ENCODE results near the gene MGAT3. TPM values are rescaled to one million over a fixed set of nuclear protein-coding genes. Genes with fewer than 3 reads are reported as not detected.
A peak's percentile ranks its signal among the peaks of the same experiment; 100 is the strongest.

The MGAT3 gene
- total RNA-seq, 1 donor = not detected

GRCh38 chr22:39471381-39472141, 14.7 kb downstream of the MGAT3 start:
- Histone ChIP-seq H3K4me2 (ENCODE audit: insufficient read depth, low read length) (peak overlapping the region; percentile 29), H3K79me2 (ENCODE audit: insufficient read depth, low read length) (no peaks in the 10 kb centered on the region), H3K27me3 (ENCODE audit: insufficient read depth, low read length) (no peaks in the 10 kb centered on the region), H3K27ac (ENCODE audit: low read depth, low read length) (no peak overlapping the region), H3K9me3 (ENCODE audit: low read depth, low read length) (no peaks in the 10 kb centered on the region), H3K4me3 (ENCODE audit: insufficient read depth, low read length) (no peak overlapping the region), H2AFZ (ENCODE audit: low read length) (peak overlapping the region; percentile 56), H3K36me3 (ENCODE audit: insufficient read depth, low read length) (no peaks in the 10 kb centered on the region), H3K4me1 (ENCODE audit: insufficient read depth, low read length) (peaks cover 5% of the 10 kb centered on the region), H4K20me1 (ENCODE audit: insufficient read depth, low read length) (no peaks in the 10 kb centered on the region)
- TF ChIP-seq, protein P1, sequence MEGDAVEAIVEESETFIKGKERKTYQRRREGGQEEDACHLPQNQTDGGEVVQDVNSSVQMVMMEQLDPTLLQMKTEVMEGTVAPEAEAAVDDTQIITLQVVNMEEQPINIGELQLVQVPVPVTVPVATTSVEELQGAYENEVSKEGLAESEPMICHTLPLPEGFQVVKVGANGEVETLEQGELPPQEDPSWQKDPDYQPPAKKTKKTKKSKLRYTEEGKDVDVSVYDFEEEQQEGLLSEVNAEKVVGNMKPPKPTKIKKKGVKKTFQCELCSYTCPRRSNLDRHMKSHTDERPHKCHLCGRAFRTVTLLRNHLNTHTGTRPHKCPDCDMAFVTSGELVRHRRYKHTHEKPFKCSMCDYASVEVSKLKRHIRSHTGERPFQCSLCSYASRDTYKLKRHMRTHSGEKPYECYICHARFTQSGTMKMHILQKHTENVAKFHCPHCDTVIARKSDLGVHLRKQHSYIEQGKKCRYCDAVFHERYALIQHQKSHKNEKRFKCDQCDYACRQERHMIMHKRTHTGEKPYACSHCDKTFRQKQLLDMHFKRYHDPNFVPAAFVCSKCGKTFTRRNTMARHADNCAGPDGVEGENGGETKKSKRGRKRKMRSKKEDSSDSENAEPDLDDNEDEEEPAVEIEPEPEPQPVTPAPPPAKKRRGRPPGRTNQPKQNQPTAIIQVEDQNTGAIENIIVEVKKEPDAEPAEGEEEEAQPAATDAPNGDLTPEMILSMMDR (IDR thresholded peaks at IDR 0.05; ENCODE audit: extremely low read depth, low read depth, low read length) = no peak
- DNase-seq (ENCODE audit: insufficient read length, low spot score, missing footprints) = no peak

DNA sequence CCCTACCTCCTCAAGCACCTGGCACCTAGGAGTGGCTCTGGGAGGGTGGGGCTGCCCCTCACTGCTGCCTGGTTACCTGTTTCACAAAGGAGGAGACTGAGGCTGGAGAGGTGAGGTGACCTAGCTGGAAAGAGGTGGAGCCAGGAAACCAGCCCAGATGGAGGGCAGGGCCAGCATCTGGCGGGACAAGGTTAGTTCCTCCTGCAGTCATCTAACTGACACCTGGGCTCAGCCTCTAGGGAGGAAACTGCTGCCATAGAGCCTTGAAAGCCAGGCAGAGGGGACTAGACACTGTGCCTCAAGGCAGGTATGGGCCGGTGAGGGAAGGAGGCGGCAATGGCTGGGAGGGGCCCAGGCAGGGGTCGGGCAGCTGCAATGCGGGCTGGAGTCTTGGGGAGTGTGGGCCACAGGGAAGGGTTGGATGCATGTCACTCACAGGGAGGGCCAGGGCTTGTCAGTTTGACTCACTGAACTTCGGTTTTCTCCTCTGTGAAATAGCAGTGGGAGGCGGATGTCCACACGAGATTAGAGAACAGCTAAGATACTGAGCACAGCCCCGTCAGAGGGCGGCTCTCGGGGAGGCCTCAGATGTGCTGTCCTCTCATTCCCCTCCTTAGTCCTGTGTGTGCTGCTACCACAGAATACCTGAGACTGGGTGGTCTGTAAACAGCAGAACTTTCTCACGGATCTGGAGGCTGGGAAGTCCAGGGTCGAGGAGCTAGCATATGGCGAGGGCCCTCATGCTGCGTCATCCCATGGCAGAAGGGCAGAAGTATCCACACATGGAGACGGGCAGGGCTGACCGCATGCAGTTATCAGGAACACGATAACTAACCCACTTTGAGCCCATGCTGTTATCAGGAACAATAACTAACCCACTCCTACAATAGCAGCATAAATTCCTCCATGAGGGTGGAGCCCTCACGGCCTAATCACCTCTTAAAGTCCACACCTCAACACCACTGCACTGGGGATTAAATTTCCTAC, 16.1 kb downstream of the MGAT3 start:
- Histone ChIP-seq H4K20me1 (ENCODE audit: insufficient read depth, low read length) (no peaks in the 10 kb centered on the region), H3K27ac (ENCODE audit: low read depth, low read length) (no peak overlapping the region), H3K4me1 (ENCODE audit: insufficient read depth, low read length) (peaks cover 5% of the 10 kb centered on the region), H3K36me3 (ENCODE audit: insufficient read depth, low read length) (no peaks in the 10 kb centered on the region), H3K9me3 (ENCODE audit: low read depth, low read length) (no peaks in the 10 kb centered on the region), H3K79me2 (ENCODE audit: insufficient read depth, low read length) (no peaks in the 10 kb centered on the region), H3K4me3 (ENCODE audit: insufficient read depth, low read length) (no peak overlapping the region), H3K4me2 (ENCODE audit: insufficient read depth, low read length) (no peak overlapping the region), H3K27me3 (ENCODE audit: insufficient read depth, low read length) (no peaks in the 10 kb centered on the region), H2AFZ (ENCODE audit: low read length) (no peak overlapping the region)
- no peak for DNase-seq (ENCODE audit: insufficient read length, low spot score, missing footprints)
- TF ChIP-seq, protein P1 (IDR thresholded peaks at IDR 0.05; ENCODE audit: extremely low read depth, low read depth, low read length) = no peak

GRCh38 chr22:39473851-39474250, 17.0 kb downstream of the MGAT3 start:
- H2AFZ ChIP-seq (ENCODE audit: low read length) = no peak overlapping the region
- H3K4me1 ChIP-seq (ENCODE audit: insufficient read depth, low read length) = peaks cover 5% of the 10 kb centered on the region
- no peak overlapping the region for H3K27ac ChIP-seq (ENCODE audit: low read depth, low read length)
- H3K36me3 ChIP-seq (ENCODE audit: insufficient read depth, low read length) = no peaks in the 10 kb centered on the region
- no peaks in the 10 kb centered on the region for H3K9me3 ChIP-seq (ENCODE audit: low read depth, low read length)
- H4K20me1 ChIP-seq (ENCODE audit: insufficient read depth, low read length) = no peaks in the 10 kb centered on the region
- H3K4me3 ChIP-seq (ENCODE audit: insufficient read depth, low read length) = no peak overlapping the region
- no peaks in the 10 kb centered on the region for H3K27me3 ChIP-seq (ENCODE audit: insufficient read depth, low read length)
- H3K79me2 ChIP-seq (ENCODE audit: insufficient read depth, low read length) = no peaks in the 10 kb centered on the region
- TF ChIP-seq, protein P1 (IDR thresholded peaks at IDR 0.05; ENCODE audit: extremely low read depth, low read depth, low read length) = no peak
- H3K4me2 ChIP-seq (ENCODE audit: insufficient read depth, low read length) = no peak overlapping the region
- no peak for DNase-seq (ENCODE audit: insufficient read length, low spot score, missing footprints)

Data from osteoblast (primary cell).